GM10248 (cell line): ENCODE measurements around the gene STEAP3.

ENCODE experiments used
- CTCF ChIA-PET: fragments of 300-600 bp; sonication (Branson Sonifier 250); formaldehyde crosslinking; extraction: SDS; loops from one replicate; lab custom pipeline; 2021; ENCODE audit warnings: antibody characterized with exemption; lab: Yijun Ruan, JAX
- POLR2A ChIA-PET: fragments of 350-650 bp; sonication (Branson Sonifier 250); formaldehyde crosslinking; extraction: SDS; loops from one replicate; lab custom pipeline; 2020; ENCODE audit warnings: antibody characterized with exemption; lab: Yijun Ruan, JAX
- DNase-seq: peaks from one replicate; pipeline ENCODE4 v3.0.0; 2012; ENCODE audit errors: extremely low spot score
- CTCF ChIP-seq: IDR thresholded peaks from 2 replicates; pipeline ENCODE4 v1.5.1; 2012; ENCODE audit warnings: mild to moderate bottlenecking, low read depth; ENCODE audit errors: extremely low read depth, missing control alignments, control extremely low read depth

STEAP3 gene

GRCh38 chr2:119205001-119205706 lies 18.5 kb upstream of the STEAP3 start:
- DNase-seq, result no peak
- TF ChIP-seq CTCF, result no peak
- CTCF ChIA-PET, result no interaction called here
- POLR2A ChIA-PET, result no interaction called here

DNA sequence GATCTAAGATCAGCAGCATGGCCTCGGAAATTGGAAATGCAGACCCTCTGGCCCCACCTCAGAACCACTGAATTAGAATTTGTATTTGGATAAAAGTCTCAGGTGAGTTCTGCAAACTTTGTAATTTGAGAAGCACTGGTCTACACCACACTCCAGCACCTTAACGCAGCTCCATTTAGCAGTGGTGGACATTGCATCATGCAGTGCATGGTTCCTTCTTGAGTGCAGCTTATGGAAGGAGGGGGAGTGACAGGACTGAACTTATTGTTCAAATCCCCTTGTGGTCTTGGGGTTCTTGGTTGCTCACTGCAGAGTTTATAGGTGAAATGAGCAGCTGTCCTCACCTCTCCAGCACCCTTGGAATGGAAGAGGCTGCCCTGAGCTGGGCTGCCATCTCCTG lies 17.4 kb upstream of the STEAP3 start:
- no peak for DNase-seq
- POLR2A ChIA-PET, result no interaction called here
- CTCF ChIA-PET, result interaction anchor here (1.2 kb wide), 1 partner anchor 20 kb away, joined by 4 read pairs; no protein-coding TSS in a partner anchor
- no peak for TF ChIP-seq CTCF

DNA sequence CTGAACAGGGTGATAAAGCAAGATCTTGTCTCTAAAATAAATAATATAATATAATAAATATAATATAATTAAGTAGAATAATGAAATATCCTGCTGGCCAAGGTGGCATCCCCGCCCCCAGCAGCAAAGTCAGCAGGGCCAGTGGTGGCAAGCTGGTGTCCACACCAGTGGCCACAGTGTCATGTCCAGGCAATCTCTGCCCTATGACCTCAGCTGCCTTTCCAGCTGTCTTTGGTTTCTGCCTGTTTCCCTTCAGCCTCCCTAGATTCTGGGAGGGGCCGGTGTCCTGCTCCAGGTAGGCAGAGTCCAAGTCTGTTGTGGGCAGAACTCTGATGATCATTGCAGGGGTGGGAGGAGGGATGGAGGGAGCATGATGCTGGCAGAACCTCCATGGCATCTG lies 16.2 kb upstream of the STEAP3 start:
- no peak for DNase-seq
- ChIA-PET CTCF (interaction anchor here (1.0 kb wide), 1 partner anchor 22 kb away, joined by 3 read pairs; no protein-coding TSS in a partner anchor), POLR2A (no interaction called here)
- TF ChIP-seq CTCF, result no peak

DNA sequence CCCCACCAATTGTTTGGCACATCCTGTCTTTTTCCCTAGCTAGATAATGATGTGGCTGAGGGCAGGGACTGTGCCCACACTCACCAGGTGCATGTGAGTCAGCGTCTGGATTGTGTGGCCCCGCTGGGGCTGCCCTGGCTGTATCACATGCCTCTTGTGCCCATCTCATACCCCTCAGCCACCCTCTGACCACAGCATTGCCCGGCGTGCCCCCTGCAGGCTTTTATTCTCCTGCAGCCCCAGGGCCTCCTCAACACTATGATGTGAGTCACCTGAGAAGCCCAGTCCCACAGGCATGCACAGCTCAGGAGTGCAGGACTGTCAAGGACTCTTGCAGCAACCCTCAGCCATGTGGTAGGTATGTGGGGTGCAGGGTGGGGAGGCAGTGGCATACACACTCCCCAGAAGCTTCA lies 14.8 kb upstream of the STEAP3 start:
- TF ChIP-seq CTCF, result no peak
- POLR2A ChIA-PET, result no interaction called here
- no peak for DNase-seq
- CTCF ChIA-PET, result no interaction called here

- no peak for TF ChIP-seq CTCF
- no peak for DNase-seq
- POLR2A ChIA-PET, result no interaction called here
- CTCF ChIA-PET, result interaction anchor here (1.0 to 1.9 kb wide), 4 partner anchors 11 to 79 kb away, joined by 3 to 6 read pairs (median 4); partner anchors contain the start of gene STEAP3
These were observed 11.4 kb upstream of the STEAP3 start for GRCh38 chr2:119212139-119212800.

- no peak for DNase-seq
- TF ChIP-seq CTCF, result no peak
- POLR2A ChIA-PET, result no interaction called here
- CTCF ChIA-PET, result interaction anchor here (1.2 kb wide), 1 partner anchor 17 kb away, joined by 3 read pairs; no protein-coding TSS in a partner anchor
These were observed 9.1 kb upstream of the STEAP3 start for GRCh38 chr2:119214453-119215037.
